HEK293 (cell line): ENCODE data around the gene ETNPPL.

ENCODE experiments used
- CTCF ChIA-PET: fragments of 350-600 bp; formaldehyde crosslinking; extraction: SDS; loops from one replicate; lab custom pipeline; 2021; ENCODE audit warnings: antibody characterized with exemption; lab: Yijun Ruan, JAX
- POLR2A ChIA-PET: fragments of 300-600 bp; formaldehyde crosslinking; extraction: SDS; loops from one replicate; lab custom pipeline; 2020; ENCODE audit warnings: antibody characterized with exemption, inconsistent platforms; lab: Yijun Ruan, JAX
- H3K27ac ChIP-seq: fragments of 200-500 bp; sonication (Bioruptor generic); 2 replicates; pipeline ENCODE4 v1.5.1; 2014; ENCODE audit warnings: low read depth, low read length, control low read depth, inconsistent platforms; ENCODE audit errors: extremely low read depth
- H3K36me3 ChIP-seq, 2 experiments: fragments of 200-500 bp in 1 of 2; sonication (Bioruptor generic) in 1 of 2; 1 replicate in 1 of 2; 2 replicates in 1 of 2; pipeline ENCODE4 v1.5.1; 2014 to 2017; ENCODE audit warnings: inconsistent platforms in 2 of 2, low read length in 2 of 2; ENCODE audit not compliant: control insufficient read depth in 2 of 2, insufficient read depth in 1 of 2
- H3K4me1 ChIP-seq: fragments of 200-500 bp; sonication (Bioruptor generic); 2 replicates; pipeline ENCODE4 v1.5.1; 2014; ENCODE audit warnings: mild to moderate bottlenecking, low read length, inconsistent platforms; ENCODE audit not compliant: control insufficient read depth, insufficient read depth
- H3K4me3 ChIP-seq: 2 replicates; pipeline ENCODE4 v1.5.1; 2011; ENCODE audit warnings: low read depth, mild to moderate bottlenecking, control low read depth, low read length, moderate library complexity
- H3K9me3 ChIP-seq: fragments of 200-500 bp; sonication (Bioruptor generic); 2 replicates; pipeline ENCODE4 v1.5.1; 2014; ENCODE audit warnings: low read depth, low read length, inconsistent platforms; ENCODE audit not compliant: control insufficient read depth, insufficient read depth
- FEZF1 ChIP-seq: fragments of 450-650 bp; formaldehyde crosslinking; IDR thresholded peaks from 2 replicates; pipeline ENCODE4 v1.5.1; 2016; ENCODE audit warnings: missing biosample characterization, missing genetic modification characterization
- GLIS1 ChIP-seq: fragments of 450-650 bp; formaldehyde crosslinking; IDR thresholded peaks from 2 replicates; pipeline ENCODE4 v1.5.1; 2016; ENCODE audit warnings: missing biosample characterization, missing genetic modification characterization
- KLF7 ChIP-seq: fragments of 450-650 bp; formaldehyde crosslinking; IDR thresholded peaks from 2 replicates; pipeline ENCODE4 v1.5.1; 2016; ENCODE audit warnings: missing biosample characterization, missing genetic modification characterization, borderline replicate concordance
- KLF8 ChIP-seq: fragments of 450-650 bp; formaldehyde crosslinking; IDR thresholded peaks from 2 replicates; pipeline ENCODE4 v1.5.1; 2016; ENCODE audit warnings: missing biosample characterization, missing genetic modification characterization
- PRDM1 ChIP-seq: fragments of 450-650 bp; formaldehyde crosslinking; IDR thresholded peaks from 2 replicates; pipeline ENCODE4; 2016; ENCODE audit warnings: missing biosample characterization, missing genetic modification characterization
- SP3 ChIP-seq: fragments of 450-650 bp; formaldehyde crosslinking; IDR thresholded peaks from 2 replicates; pipeline ENCODE4 v1.5.1; 2016; ENCODE audit warnings: missing biosample characterization, missing genetic modification characterization
- ZBTB17 ChIP-seq: fragments of 450-650 bp; formaldehyde crosslinking; IDR thresholded peaks from 2 replicates; pipeline ENCODE4 v1.5.1; 2016; ENCODE audit warnings: missing biosample characterization, missing genetic modification characterization
- ZBTB21 ChIP-seq: fragments of 450-650 bp; formaldehyde crosslinking; IDR thresholded peaks from 2 replicates; pipeline ENCODE4 v1.5.1; 2017; ENCODE audit warnings: missing biosample characterization, missing genetic modification characterization
- ZBTB49 ChIP-seq: fragments of 450-650 bp; formaldehyde crosslinking; IDR thresholded peaks from 2 replicates; pipeline ENCODE4 v1.5.1; 2016; ENCODE audit warnings: missing biosample characterization, missing genetic modification characterization, low read depth
- ZNF121 ChIP-seq: fragments of 450-650 bp; formaldehyde crosslinking; IDR thresholded peaks from 2 replicates; pipeline ENCODE4 v1.5.1; 2016; ENCODE audit warnings: missing biosample characterization, missing genetic modification characterization
- ZNF2 ChIP-seq: fragments of 450-650 bp; formaldehyde crosslinking; IDR thresholded peaks from 2 replicates; pipeline ENCODE4 v1.5.1; 2016; ENCODE audit warnings: missing biosample characterization, missing genetic modification characterization
- ZNF202 ChIP-seq: fragments of 450-650 bp; formaldehyde crosslinking; IDR thresholded peaks from 2 replicates; pipeline ENCODE4 v1.5.1; 2016; ENCODE audit warnings: missing biosample characterization, missing genetic modification characterization, borderline replicate concordance
- ZNF274 ChIP-seq, 2 experiments: fragments of 200-500 bp in 1 of 2; fragments of 450-650 bp in 1 of 2; sonication (Bioruptor generic) in 1 of 2; formaldehyde crosslinking in 1 of 2; IDR thresholded peaks; 2 replicates each; pipeline versions ENCODE4 v1.5.1 to v1.6.1; 2014 to 2016; ENCODE audit warnings: borderline replicate concordance in 1 of 2, inconsistent platforms in 1 of 2, low read length in 1 of 2, missing biosample characterization in 1 of 2, missing genetic modification characterization in 1 of 2
- ZNF280C ChIP-seq: fragments of 450-650 bp; formaldehyde crosslinking; IDR thresholded peaks from 2 replicates; pipeline ENCODE4 v1.5.1; 2016; ENCODE audit warnings: missing biosample characterization, missing genetic modification characterization
- ZNF302 ChIP-seq: fragments of 450-650 bp; formaldehyde crosslinking; IDR thresholded peaks from 2 replicates; pipeline ENCODE4 v1.5.1; 2016; ENCODE audit warnings: missing biosample characterization, missing genetic modification characterization, low read depth
- ZNF324 ChIP-seq: fragments of 450-650 bp; formaldehyde crosslinking; IDR thresholded peaks from 2 replicates; pipeline ENCODE4 v1.5.1; 2016; ENCODE audit warnings: missing biosample characterization, missing genetic modification characterization
- ZNF366 ChIP-seq: fragments of 450-650 bp; formaldehyde crosslinking; conservative IDR thresholded peaks from 2 replicates; pipeline ENCODE4 v1.5.1; 2016; ENCODE audit warnings: missing biosample characterization, missing genetic modification characterization
- ZNF558 ChIP-seq: fragments of 450-650 bp; formaldehyde crosslinking; IDR thresholded peaks from 2 replicates; pipeline ENCODE4 v1.5.1; 2016; ENCODE audit warnings: missing biosample characterization, missing genetic modification characterization
- ZNF585B ChIP-seq: fragments of 450-650 bp; formaldehyde crosslinking; IDR thresholded peaks from 2 replicates; pipeline ENCODE4 v1.5.1; 2016; ENCODE audit warnings: missing biosample characterization, missing genetic modification characterization

The ETNPPL gene

GRCh38 chr4:108763226-108763593, 357 bp upstream of the ETNPPL start:
- no peaks in the 10 kb centered on the region for H3K9me3 ChIP-seq
- ChIA-PET CTCF (no interaction called here), POLR2A (no interaction called here)
- H3K4me3 ChIP-seq, result peak overlapping the region; percentile 55
- H3K36me3 ChIP-seq, result no peaks in the 10 kb centered on the region
- no peak for TF ChIP-seq ZNF202
- no peak for TF ChIP-seq GLIS1 (tag by site-specific recombination)
- 0 out of 2 replicates have a peak, but pooled peaks have one; percentile 43 for TF ChIP-seq ZNF366
- no peak for TF ChIP-seq ZNF324 (tag by site-specific recombination)
- TF ChIP-seq ZBTB21 (tag by site-specific recombination), result no peak
- TF ChIP-seq KLF7 (tag by site-specific recombination), result no peak
- no peaks in the 10 kb centered on the region for H3K4me1 ChIP-seq
- H3K27ac ChIP-seq, result no peak overlapping the region; the same call in 1 of the 2 replicates

GRCh38 chr4:108758498-108758897, 4.4 kb downstream of the ETNPPL start:
- H3K9me3 ChIP-seq, result no peaks in the 10 kb centered on the region
- ChIA-PET CTCF (no interaction called here), POLR2A (no interaction called here)
- TF ChIP-seq ZNF558 (tag by site-specific recombination) (no peak), ZNF2 (tag by site-specific recombination) (no peak), PRDM1 (tag by site-specific recombination) (no peak), ZNF274 (IDR thresholded peaks at IDR 0.05; ENCODE audit: low read length) (no peak), ZNF274 (tag by site-specific recombination; IDR thresholded peaks at IDR 0.05; ENCODE audit: borderline replicate concordance) (no peak), SP3 (no peak)
- no peak overlapping the region for H3K4me3 ChIP-seq
- H3K27ac ChIP-seq, result no peak overlapping the region
- H3K36me3 ChIP-seq, result no peaks in the 10 kb centered on the region
- H3K4me1 ChIP-seq, result no peaks in the 10 kb centered on the region

DNA sequence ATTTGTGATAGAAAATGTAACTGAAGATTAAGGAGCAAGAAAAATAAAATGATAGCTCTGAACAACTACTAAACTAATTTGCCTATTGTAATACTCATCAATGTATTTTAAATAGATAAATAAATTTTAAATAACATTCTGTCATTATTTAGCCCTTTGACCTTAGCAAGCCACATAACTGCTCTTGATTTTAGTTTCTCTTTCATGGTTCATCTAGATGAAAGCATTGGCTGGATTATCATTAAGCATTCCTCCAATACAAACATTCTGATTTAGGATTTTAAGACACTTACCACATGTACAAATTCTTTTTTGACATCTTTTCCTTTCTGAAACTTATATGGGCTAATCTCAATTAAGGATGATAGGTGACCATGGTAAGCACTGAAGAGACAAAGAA, 8.5 kb downstream of the ETNPPL start:
- H3K9me3 ChIP-seq, result no peaks in the 10 kb centered on the region
- POLR2A ChIA-PET, result interaction anchor here (0.6 kb wide), 1 partner anchor 14 kb away, joined by 3 read pairs; no protein-coding TSS in a partner anchor
- no peaks in the 10 kb centered on the region for H3K4me1 ChIP-seq
- H3K36me3 ChIP-seq, result no peaks in the 10 kb centered on the region
- no peak for TF ChIP-seq ZNF121
- no peak for TF ChIP-seq ZNF280C (tag by site-specific recombination)
- no peak for TF ChIP-seq FEZF1 (tag by site-specific recombination)
- no peak for TF ChIP-seq ZNF585B (tag by site-specific recombination)
- no peak for TF ChIP-seq ZBTB49
- no peak for TF ChIP-seq KLF8 (tag by site-specific recombination)
- TF ChIP-seq SP3, result no peak
- TF ChIP-seq ZNF302 (tag by site-specific recombination), result no peak
- TF ChIP-seq ZNF366, result no peak
- no peak for TF ChIP-seq ZBTB17 (tag by site-specific recombination)
- CTCF ChIA-PET, result no interaction called here
- H3K27ac ChIP-seq, result no peak overlapping the region
- H3K4me3 ChIP-seq, result no peak overlapping the region
